HG03354 (cell line): ENCODE measurements around the gene RAP1A.
"Not testable (repeated sequence)": the region's sequence is repeated elsewhere in the genome, so short reads cannot be mapped to it uniquely, and the experiment has no call there.

Experiments used
- ATAC-seq: cut with Tn5 transposase; IDR thresholded peaks from one replicate; pipeline ENCODE4 v1.9.1; 2021; ENCODE audit warnings: mild to moderate bottlenecking; ENCODE audit not compliant: unreplicated experiment, poor library complexity, severe bottlenecking

The RAP1A gene

GRCh38 chr1:111731956-111732355 lies 112.4 kb downstream of the RAP1A start:
- no peak for ATAC-seq

GRCh38 chr1:111732718-111733117 lies 113.1 kb downstream of the RAP1A start:
- no peak for ATAC-seq

GRCh38 chr1:111733183-111733991 lies 113.8 kb downstream of the RAP1A start:
- ATAC-seq: no peak

- no peak for ATAC-seq
Observed at GRCh38 chr1:111733992-111734341, 114.4 kb downstream of the RAP1A start.

GRCh38 chr1:111734426-111734825 lies 114.8 kb downstream of the RAP1A start:
- no peak for ATAC-seq

DNA sequence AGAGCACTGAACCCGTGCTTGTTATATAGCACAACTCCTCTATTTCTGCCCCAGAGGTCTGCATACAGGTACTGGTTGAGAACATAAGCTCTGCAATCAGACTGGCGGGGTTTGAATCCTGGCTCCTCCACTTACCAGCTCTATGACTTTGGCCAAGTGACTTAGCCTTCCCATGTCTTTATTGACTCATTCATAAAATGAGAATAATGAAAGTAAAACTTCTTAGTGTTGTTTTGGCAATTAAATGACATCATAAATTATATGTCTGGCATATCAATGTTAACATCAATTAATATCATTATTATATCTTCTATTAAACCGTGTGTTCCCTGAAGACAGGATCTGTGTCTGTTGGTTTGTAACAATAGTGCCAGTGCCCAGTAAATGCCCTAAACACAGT lies 115.3 kb downstream of the RAP1A start:
- ATAC-seq: no peak

GRCh38 chr1:111735321-111735720 lies 115.7 kb downstream of the RAP1A start:
- no peak for ATAC-seq

DNA sequence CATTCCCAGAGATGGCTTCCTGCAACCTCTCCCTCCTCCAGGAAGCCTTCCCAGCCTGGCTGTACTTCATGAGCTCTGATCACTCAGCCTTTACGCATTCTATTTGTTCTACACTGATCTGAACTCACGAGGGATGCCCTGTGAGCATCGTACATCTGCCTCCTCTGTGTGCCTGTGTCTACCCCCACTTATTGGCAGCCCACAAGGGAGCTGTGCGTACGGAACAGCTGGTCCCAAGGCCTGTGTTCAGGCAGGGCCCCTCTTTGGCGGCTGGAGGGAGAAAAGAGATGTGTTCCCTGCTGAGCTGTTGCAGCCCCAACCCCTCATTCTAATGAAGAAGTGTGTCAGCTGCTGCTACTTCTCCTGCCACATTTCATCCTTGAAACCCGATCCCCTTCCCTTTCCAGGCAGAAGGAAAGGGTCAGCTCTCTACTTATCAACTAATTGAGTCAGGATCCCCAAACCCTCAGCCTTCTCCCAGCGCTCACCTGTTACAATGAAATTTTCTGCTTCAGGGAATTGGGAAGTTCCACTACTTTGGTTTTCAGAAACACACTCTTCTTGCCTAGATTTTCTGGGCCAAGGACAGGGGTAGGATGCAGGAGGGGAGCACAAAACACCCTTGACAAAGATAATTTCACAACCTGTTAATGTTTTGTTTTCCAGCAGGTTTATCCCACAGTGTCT lies 116.4 kb downstream of the RAP1A start:
- ATAC-seq: no peak

- no peak for ATAC-seq
Observed at GRCh38 chr1:111736548-111737215, 117.1 kb downstream of the RAP1A start.

DNA sequence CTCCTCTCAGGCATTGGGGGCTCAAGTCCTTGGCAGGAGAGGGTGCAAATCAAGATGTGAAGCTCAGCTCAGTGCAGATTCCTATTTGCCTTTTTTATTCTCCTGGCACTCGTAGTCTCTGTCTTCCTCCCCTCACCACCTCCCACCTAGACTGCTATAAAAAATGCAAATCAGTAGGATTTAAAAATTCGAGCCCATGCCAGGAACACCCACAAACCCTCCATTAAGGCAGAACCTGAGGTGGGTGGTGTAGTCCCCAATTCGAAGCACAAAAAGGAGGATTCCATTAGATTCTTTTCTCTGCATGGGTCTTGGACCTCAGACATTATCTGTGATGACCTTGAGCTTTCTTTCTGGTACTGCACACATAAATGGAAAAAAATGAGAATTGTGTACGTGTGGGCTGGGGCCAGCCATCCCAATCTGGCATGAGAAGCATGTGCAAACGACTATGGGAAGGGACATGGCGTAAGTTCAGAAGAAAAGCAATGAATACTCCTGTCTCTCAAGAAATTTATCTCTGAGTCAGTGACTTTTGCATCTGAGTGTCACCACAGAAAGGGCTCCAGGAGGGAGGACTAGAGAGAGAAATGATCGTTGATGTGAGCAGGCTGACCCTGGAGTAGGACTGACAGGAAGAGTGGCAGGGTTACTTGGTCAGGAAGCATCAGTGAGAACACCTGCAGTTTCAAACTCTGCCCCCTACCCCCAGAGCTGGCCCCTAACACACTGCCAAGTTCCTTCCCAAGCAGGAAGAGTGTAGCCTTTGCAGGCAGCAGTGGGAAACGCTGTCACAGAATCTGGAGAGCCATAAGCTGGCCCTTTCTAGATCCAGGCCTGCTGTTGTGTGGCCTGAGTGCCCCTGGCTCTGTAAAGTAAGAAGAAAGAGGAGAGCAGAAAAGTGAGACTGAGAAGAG lies 117.9 kb downstream of the RAP1A start:
- no peak for ATAC-seq

GRCh38 chr1:111738133-111738435 lies 118.5 kb downstream of the RAP1A start:
- no peak for ATAC-seq

- ATAC-seq: peak; percentile 49
Observed at GRCh38 chr1:111738436-111739193, 119.0 kb downstream of the RAP1A start.

DNA sequence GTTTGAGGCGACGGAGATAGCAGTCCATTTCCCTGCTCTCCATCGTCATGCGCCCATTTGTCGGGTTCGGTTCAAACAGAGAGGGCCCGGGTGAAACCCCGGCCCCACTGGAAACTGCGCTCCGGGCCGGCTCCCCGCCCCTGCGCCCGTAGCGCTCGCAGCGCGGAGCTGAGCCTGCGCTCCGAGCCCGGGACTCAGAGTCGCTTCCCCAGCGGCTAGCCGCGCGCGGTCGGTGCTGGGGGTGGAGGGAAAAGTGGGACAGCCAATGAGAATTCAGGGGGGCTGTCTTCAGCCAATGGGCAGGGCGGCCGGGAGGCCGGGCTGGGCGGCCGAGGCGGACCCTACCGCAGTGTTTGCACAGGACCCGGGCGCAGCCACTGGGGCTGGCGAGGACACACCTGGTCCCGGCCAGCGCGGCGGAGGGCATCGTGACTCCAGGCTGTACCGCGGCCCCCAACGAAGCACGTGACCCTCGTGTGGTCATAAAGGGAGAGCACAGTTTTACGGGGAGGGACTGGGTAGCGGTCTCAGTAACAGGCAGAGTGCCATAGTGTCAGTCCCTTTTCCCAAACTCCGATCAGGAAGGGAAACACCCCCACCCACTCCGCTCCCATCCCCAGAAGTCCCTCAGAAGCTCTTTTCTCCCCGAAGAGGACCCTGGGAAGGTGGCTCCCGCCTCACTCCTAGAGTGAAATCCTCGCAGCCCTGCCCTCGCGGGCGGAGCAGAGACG lies 119.8 kb downstream of the RAP1A start, which contains the start of gene INKA2:
Gene INKA2, minus strand, starts transcription at position 202 of the 731 bp plus-strand sequence. Its CDS starts 153 bp downstream, at position 49.
- ATAC-seq: peak; percentile 76

DNA sequence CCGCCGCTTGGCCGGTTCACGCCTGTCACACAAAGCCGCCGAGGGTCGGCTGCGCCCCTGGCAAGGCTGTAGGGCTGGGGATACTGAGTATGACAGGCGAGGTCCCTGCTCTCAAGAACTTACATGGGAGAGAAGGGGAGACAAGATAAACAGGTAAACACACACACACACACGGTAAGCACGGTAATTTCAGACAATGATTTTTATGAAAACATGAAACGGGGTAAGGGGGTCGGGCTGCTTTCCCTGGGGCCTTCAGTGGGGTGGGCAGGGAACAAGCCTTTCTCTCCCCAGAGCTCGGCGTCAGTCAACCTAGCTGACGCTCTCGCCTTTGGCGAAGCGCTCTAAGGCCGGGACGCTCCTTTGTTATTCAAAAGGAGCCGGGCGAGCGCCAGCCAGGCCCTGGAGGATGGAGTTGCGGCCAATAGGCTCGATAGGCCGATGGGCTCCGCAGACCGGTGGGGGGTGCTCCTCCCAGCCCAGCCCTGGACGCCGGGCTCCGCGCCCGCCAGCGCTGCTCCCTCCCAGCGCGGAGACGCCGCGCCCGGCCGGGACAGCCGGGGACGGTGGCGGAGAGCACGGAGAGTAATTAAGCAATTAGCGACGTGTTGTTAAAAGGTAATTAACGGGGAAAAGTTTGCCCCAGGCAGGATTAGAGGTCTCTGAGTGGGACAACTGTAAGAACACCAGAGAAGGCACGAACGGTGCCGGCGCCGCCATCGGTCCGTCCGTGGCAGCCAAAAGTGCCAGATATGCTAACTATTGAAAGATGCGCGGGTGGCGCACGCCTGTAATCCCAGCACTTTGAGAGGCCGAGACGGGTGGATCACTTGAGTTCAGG lies 120.6 kb downstream of the RAP1A start:
- ATAC-seq: peak; percentile 1

- ATAC-seq: not testable (repeated sequence)
Observed at GRCh38 chr1:111742292-111742691, 122.7 kb downstream of the RAP1A start.

DNA sequence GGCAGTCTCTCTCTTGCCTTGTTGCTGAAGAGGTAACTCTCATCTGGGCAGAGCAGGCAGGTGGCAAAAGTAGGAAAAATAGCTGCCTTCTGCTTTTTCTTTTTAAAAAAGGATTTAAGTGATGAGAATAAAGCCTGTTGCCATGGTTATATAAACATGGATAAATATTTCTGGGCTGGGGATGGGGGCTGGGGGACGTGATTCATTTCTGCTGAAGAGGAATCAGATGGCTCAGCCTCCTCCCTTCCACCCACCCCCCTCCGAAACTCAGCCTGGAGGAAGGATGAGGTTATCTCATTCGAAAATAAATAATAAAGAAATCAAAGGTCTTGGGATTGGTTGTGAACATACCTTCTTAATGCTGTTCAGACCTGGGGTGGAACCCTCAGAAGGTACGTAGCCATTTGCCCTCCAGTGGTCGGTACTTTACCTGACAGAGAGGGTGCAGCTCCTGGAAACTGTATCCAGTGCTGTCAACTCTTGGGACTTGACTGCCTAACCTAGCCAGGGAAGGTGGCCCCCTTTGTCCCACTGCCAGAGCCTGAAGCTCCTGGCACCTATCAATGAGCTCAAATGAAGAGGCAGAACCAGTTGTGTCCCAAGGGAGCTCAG lies 123.5 kb downstream of the RAP1A start:
- no peak for ATAC-seq

DNA sequence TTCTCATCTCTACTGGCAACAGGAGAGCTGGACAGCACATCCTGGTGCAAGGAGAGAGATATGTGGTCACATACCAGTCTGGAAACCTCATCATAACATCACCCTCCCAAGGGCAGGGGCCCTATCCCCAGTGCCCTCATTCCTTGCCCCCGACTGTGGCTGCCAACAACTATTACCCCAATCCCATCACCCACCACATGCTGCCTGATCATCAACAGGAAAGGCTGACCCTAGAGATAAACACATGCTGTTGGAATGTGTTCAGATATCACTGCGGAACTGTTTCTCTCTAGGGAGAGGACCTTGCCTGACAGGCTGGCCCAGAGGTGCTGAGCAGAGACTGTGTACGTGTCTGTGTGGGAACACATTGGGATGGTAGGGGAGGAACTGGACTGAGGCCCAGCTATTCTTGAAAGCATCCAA lies 124.1 kb downstream of the RAP1A start:
- no peak for ATAC-seq
